NT2/D1 (cell line): ENCODE measurements around the gene TCEAL9.

ENCODE experiments used
- DNase-seq: peaks from one replicate; pipeline ENCODE4 v3.0.0-alpha.2; 2011; ENCODE audit warnings: low read depth, low spot score
- H3K27me3 ChIP-seq: 2 replicates; pipeline ENCODE4 v1.6.0; 2011; ENCODE audit warnings: mild to moderate bottlenecking; ENCODE audit not compliant: insufficient read length, insufficient read depth
- H3K36me3 ChIP-seq: 2 replicates; pipeline ENCODE4 v1.6.1; 2011; ENCODE audit warnings: mild to moderate bottlenecking, low read length, mixed read lengths; ENCODE audit not compliant: insufficient read depth, insufficient read length
- H3K4me1 ChIP-seq: 2 replicates; pipeline ENCODE4 v1.5.1; 2011; ENCODE audit not compliant: insufficient read depth, insufficient read length
- H3K4me3 ChIP-seq: 2 replicates; pipeline ENCODE4 v1.5.1; 2011; ENCODE audit warnings: low read depth; ENCODE audit not compliant: insufficient read length
- H3K9ac ChIP-seq: 2 replicates; pipeline ENCODE4 v1.6.0; 2011; ENCODE audit warnings: low read depth; ENCODE audit not compliant: insufficient read length
- H3K9me3 ChIP-seq: 2 replicates; pipeline ENCODE4 v1.5.1; 2011; ENCODE audit warnings: mild to moderate bottlenecking, low read length; ENCODE audit not compliant: insufficient read depth
- SUZ12 ChIP-seq: IDR thresholded peaks from 2 replicates; pipeline ENCODE4 v1.6.1; 2011; ENCODE audit not compliant: insufficient read length, insufficient read depth; ENCODE audit errors: extremely low read depth
- YY1 ChIP-seq: IDR thresholded peaks from 2 replicates; pipeline ENCODE4 v1.6.1; 2011; ENCODE audit not compliant: insufficient read length, insufficient read depth
- ZNF274 ChIP-seq: IDR thresholded peaks from 2 replicates; pipeline ENCODE4 v1.6.1; 2011; ENCODE audit warnings: mild to moderate bottlenecking, low read depth, low read length

Gene TCEAL9, protein sequence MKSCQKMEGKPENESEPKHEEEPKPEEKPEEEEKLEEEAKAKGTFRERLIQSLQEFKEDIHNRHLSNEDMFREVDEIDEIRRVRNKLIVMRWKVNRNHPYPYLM

DNA sequence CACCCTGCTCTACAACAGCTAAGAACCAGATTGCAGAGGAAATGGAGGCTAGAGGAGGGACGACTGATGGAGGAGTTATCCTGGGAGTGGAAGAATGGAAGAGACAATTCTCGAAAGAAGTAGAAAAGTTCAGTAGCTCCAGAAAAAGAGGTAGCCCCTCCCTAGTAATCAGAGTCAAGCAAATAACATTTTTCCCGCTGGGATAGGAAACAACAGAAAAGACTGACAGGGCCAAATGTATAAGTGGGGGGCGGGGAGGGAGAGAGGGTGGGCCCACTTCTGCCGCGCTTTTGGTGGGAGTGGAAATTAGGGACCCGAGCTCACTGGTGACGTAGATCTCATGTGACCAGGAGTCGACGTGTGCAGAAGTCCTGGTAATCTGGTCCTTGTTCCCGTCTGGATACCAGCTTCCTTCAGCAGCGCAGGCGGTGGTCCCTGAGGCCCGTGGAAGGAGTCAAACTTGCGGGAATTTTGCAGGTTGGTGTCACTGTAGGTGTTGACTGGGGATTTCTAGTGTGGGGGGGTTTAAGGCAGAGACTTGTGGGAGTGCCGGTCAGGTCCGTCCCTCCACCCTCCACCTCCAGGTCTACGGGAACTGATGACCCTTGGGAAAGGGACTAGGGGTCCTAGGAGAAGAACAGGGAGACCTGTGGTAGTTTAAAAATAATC is at the start of gene TCEAL9:
TCEAL9 (plus strand) TSS at position 377 of the 669 bp plus-strand sequence. CDS start 1,179 bp downstream, outside the sequence.
- Histone ChIP-seq H3K9ac (peak within 1 kb of the TSS; percentile 91), H3K4me3 (peak within 1 kb of the TSS; percentile 91), H3K36me3 (peaks cover 14% of the 10 kb centered on the region), H3K9me3 (no peaks in the 10 kb centered on the region), H3K27me3 (no peaks in the 10 kb centered on the region), H3K4me1 (no peaks in the 10 kb centered on the region)
- no peak for TF ChIP-seq ZNF274
- no peak for TF ChIP-seq YY1
- DNase-seq, result no peak

DNA sequence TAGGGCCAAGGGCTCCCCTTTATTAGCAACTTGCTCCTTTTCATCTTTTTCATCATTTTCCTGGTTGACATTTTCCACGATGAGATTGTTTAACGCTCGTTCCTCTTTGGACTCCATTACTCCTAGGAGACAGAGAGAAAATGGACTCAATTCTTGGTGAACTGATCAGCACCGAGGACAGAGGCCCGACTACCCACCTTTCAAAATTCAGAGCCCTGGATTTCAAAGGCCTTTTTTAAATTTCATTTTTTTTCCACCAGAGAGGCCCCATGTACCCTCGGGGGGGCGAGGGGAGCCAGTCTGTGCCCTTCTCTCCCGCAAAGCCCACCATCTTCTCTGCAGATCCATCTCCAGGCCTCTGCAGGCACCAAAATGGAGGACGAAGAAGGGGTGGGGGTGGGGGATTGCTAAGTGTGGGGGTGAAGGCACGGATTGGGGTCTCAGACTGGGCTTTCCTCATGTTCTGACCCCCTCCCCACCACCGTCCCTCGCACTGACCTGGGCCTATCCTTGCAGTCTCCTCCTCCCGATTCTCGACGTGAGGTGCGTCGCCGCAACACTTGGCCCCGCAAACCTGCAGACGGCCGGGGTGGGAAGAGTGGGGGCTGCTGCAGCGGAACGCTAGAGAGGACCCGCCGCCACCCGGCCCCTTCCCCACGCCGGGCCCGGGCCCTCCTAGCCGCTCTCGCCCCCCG is 46.3 kb upstream of the TCEAL9 start:
- TF ChIP-seq SUZ12, result no peak
- no peaks in the 10 kb centered on the region for H3K4me1 ChIP-seq
- peaks cover 4% of the 10 kb centered on the region for H3K36me3 ChIP-seq
- H3K27me3 ChIP-seq, result no peaks in the 10 kb centered on the region
- peak overlapping the region; percentile 70 for H3K9ac ChIP-seq
- DNase-seq, result no peak
- peak overlapping the region; percentile 75 for H3K4me3 ChIP-seq
- no peaks in the 10 kb centered on the region for H3K9me3 ChIP-seq

DNA sequence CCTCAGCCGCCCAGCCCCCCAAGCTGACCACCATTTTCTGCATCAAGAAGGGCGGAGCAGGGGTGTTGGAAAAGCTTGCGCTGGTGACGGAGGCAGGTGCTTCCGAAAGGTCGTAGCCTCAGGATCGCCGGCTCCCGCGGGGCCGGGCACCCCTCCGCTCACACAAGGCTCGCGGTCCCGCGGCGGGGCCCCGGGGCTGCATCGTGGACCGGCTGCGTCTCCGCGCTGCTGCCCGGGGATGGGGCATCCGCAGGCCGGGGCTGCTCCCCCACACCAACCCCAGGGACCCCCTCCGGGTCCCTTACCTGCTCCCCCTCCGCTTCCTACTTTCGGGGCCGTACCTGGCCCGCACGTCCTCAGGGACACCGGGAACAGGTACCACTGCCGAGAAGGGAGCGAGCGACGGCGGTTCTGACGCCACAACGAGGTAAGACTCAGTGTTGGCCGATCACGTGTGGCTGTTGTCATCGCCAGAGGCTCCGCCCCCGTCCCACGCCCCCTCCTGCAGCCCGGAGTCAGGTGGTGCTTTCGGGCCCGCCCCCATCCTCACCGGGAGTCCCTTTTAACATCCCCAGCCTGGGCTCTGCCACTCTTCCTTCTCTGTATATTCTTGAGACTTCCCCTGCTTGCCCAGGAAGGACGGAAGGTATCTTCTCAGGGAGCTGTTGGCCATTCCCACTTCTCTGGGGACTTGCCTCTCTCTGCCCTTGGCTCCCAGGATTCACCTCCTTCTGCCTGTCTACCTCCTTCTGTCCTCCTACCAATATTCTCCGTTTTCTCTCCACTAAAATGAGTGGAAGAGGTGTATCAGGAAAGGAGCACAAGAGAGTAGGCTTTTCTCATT is 45.5 kb upstream of the TCEAL9 start, which contains the start of gene BEX2:
BEX2 (minus strand) TSS at position 436 of the 844 bp plus-strand sequence. CDS start 1,014 bp downstream, outside the sequence.
- TF ChIP-seq YY1, result no peak
- no peak for TF ChIP-seq ZNF274
- TF ChIP-seq SUZ12, result no peak
- Histone ChIP-seq H3K9me3 (no peaks in the 10 kb centered on the region), H3K36me3 (peaks cover 4% of the 10 kb centered on the region), H3K4me1 (no peaks in the 10 kb centered on the region), H3K4me3 (peak within 1 kb of the TSS; percentile 75), H3K9ac (peak within 1 kb of the TSS; percentile 70), H3K27me3 (no peaks in the 10 kb centered on the region)
- peak; percentile 82 for DNase-seq

DNA sequence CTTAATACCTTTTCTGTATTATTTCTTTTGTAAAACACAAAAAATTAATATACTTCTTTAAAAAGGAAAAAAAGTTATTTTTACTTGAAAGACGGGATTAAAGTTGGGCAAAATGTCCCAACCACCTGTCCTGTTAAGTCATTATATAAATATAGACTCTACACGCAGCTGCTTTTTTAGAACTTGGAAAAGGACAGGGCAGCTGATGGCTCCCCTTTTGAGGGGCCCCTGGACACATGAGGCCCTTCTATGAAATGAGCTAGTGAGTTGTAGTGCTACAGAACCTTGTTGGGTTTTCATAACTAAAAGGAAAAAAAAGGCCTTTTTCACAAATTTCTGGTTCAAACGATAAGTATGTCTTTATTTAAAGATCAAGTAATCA is 44.9 kb upstream of the TCEAL9 start:
- TF ChIP-seq SUZ12 (no peak), ZNF274 (no peak), YY1 (no peak)
- Histone ChIP-seq H3K27me3 (no peaks in the 10 kb centered on the region), H3K36me3 (peaks cover 4% of the 10 kb centered on the region), H3K9me3 (no peaks in the 10 kb centered on the region), H3K9ac (peak overlapping the region; percentile 70), H3K4me3 (no peak overlapping the region), H3K4me1 (no peaks in the 10 kb centered on the region)
- DNase-seq, result no peak

DNA sequence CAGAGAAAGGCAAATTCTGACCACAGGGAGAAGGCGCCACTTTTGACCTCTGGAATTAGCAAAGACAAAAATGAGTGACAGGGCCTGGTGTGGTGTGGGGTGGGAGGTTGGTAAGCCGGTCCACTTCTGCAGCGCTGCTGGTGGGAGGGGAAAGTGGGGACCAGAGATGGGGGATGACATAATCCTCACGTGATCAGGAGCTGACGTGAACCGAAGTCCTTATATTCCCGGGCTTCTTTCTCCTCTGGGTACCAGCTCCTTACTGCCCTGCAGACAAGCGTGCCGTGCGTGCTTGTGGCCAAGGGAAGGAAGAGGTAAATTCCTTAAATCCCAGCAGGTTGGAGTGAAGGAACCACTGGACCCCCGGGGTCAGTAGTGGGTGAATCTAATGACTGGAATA is 26.3 kb upstream of the TCEAL9 start, which contains the start of gene TCEAL7:
TCEAL7 (plus strand) TSS at position 249 of the 400 bp plus-strand sequence. CDS start 1,165 bp downstream, outside the sequence.
- Histone ChIP-seq H3K36me3 (no peaks in the 10 kb centered on the region), H3K4me3 (no peak within 1 kb of the TSS), H3K27me3 (peaks cover 2% of the 10 kb centered on the region), H3K9me3 (no peaks in the 10 kb centered on the region), H3K9ac (peak within 1 kb of the TSS; percentile 36), H3K4me1 (no peaks in the 10 kb centered on the region)
- no peak for TF ChIP-seq SUZ12
- TF ChIP-seq ZNF274, result no peak
- TF ChIP-seq YY1, result no peak
- DNase-seq, result no peak

DNA sequence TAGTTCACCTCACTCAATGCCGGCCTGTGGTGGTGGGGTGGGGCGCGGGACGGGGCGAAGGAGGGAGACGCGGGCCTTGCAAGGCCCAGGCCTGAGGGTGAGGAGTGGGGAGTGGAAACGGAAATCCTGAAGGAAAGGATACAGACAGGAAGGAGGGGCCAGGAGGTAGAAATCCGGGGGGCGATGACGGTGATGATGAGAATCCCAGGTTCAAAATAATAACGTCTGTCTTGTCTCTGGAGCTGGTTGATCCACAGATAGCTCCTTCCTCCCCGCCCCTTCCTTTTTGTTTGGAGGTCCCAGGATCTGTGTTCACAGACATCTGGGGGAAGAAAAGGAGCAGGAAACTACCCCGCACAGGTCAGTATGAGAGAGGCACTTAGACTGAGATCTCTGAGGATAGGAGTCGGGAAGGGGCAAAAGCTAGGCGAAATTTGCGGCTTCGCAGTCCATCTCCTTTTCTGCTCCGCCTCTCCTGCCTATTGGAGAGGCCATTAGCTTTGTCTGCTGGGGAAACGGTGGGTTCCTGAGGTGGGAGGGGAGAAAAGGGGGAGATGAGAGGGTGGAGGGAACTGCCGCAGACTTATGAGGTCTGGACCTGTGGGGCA is 25.5 kb upstream of the TCEAL9 start:
- Histone ChIP-seq H3K9ac (peak overlapping the region; percentile 36), H3K4me3 (no peak overlapping the region), H3K9me3 (no peaks in the 10 kb centered on the region), H3K27me3 (peaks cover 2% of the 10 kb centered on the region), H3K36me3 (no peaks in the 10 kb centered on the region), H3K4me1 (no peaks in the 10 kb centered on the region)
- DNase-seq, result peak; percentile 35
- TF ChIP-seq YY1, result no peak
- TF ChIP-seq SUZ12, result no peak
- TF ChIP-seq ZNF274, result no peak
